Panc1 (cell line): ENCODE data around the gene ESF1. TPM values are rescaled to one million over a fixed set of nuclear protein-coding genes. Genes with fewer than 3 reads are reported as not detected.

Experiments used
- ATAC-seq: fragments of 200-7000 bp; cut with Tn5 transposase; 2 replicates; pipeline ENCODE4 v1.9.1; 2020; ENCODE audit warnings: mild to moderate bottlenecking, moderate library complexity
- BruUV-seq: library from RNA; stranded (reverse); fragments of 400-500 nt; replicated peaks from 2 replicates; lab custom pipeline; 2021; lab: Mats Ljungman, UMichigan
- CTCF ChIA-PET: fragments of 300-600 bp; sonication (Branson Sonifier 250); formaldehyde crosslinking; loops from one replicate; lab custom pipeline; 2022; ENCODE audit warnings: antibody characterized with exemption; lab: Charles Lee
- POLR2A ChIA-PET: fragments of 300-600 bp; sonication (Branson Sonifier 250); formaldehyde crosslinking; loops from one replicate; lab custom pipeline; 2022; ENCODE audit warnings: antibody characterized with exemption; lab: Charles Lee
- DNase-seq: peaks from one replicate; pipeline ENCODE4 v3.0.0-alpha.2; 2010; ENCODE audit warnings: low read depth, low spot score
- H3K27ac ChIP-seq: 2 replicates; pipeline ENCODE4 v1.5.1; 2011; ENCODE audit warnings: mild to moderate bottlenecking, low read length, inconsistent platforms
- H3K27me3 ChIP-seq: fragments of 200-500 bp; sonication (Bioruptor generic); 2 replicates; pipeline ENCODE4 v1.6.0; 2014; ENCODE audit warnings: low read length, inconsistent platforms; ENCODE audit not compliant: control insufficient read depth, insufficient read depth
- H3K36me3 ChIP-seq: fragments of 200-500 bp; sonication (Bioruptor generic); 2 replicates; pipeline ENCODE4 v1.5.1; 2014; ENCODE audit warnings: inconsistent platforms, mild to moderate bottlenecking, low read length, moderate library complexity; ENCODE audit not compliant: control insufficient read depth, insufficient read depth
- H3K4me1 ChIP-seq: 2 replicates; pipeline ENCODE4 v1.5.1; 2011; ENCODE audit warnings: inconsistent platforms, mild to moderate bottlenecking, low read length, moderate library complexity; ENCODE audit not compliant: control insufficient read depth, insufficient read depth
- H3K4me3 ChIP-seq, 2 experiments: 2 replicates each; pipeline ENCODE4 v1.5.1; 2011 to 2012; ENCODE audit warnings: low read depth in 2 of 2, low read length in 2 of 2, mild to moderate bottlenecking in 2 of 2, inconsistent platforms in 1 of 2, moderate library complexity in 1 of 2
- H3K9me3 ChIP-seq: fragments of 200-500 bp; sonication (Bioruptor generic); 2 replicates; pipeline ENCODE4 v1.5.1; 2014; ENCODE audit warnings: low read depth, mild to moderate bottlenecking, inconsistent platforms, low read length, moderate library complexity; ENCODE audit not compliant: control insufficient read depth, insufficient read depth
- POLR2AphosphoS5 ChIP-seq: IDR thresholded peaks from 2 replicates; pipeline ENCODE4 v1.6.1; 2012; ENCODE audit warnings: mild to moderate bottlenecking, low read depth, low read length, moderate library complexity
- SIN3A ChIP-seq: IDR thresholded peaks from 2 replicates; pipeline ENCODE4 v1.6.1; 2012; ENCODE audit warnings: low read depth, mild to moderate bottlenecking, low read length, moderate library complexity, borderline replicate concordance; ENCODE audit not compliant: insufficient read depth
- TCF7L2 ChIP-seq: IDR thresholded peaks from 2 replicates; pipeline ENCODE4 v1.6.1; 2011; ENCODE audit warnings: mild to moderate bottlenecking, low read depth, low read length, inconsistent platforms
- in situ Hi-C: cut with HindIII; loops from 2 replicates; pipeline ENCODE4 v1.10.0; 2016; ENCODE audit warnings: low sequenced_read_pairs, low pct_unique_long_range_greater_than_20kb
- intact Hi-C: fragments of 100-400 bp; cut with micrococcal nuclease; formaldehyde crosslinking; loops from one replicate; pipeline ENCODE4 v1.10.0; 2022; ENCODE audit not compliant: unreplicated experiment
- total RNA-seq: library from RNA; stranded (reverse); gene quantifications from one replicate; pipeline ENCODE4 v1.2.1, GENCODE V29; 2021; ENCODE audit not compliant: unreplicated experiment
- TF ChIP-seq, protein P1 (sequence below): fragments of 450-650 bp; IDR thresholded peaks from 2 replicates; pipeline ENCODE4 v1.5.1; 2017; ENCODE audit warnings: mild to moderate bottlenecking
- TF ChIP-seq, protein P2 (sequence below), 2 experiments: IDR thresholded peaks; 2 replicates each; pipeline ENCODE4 v1.6.1; 2011 to 2012; ENCODE audit warnings: low read depth in 2 of 2, control low read depth in 1 of 2, low read length in 1 of 2, mild to moderate bottlenecking in 1 of 2, moderate library complexity in 1 of 2; ENCODE audit not compliant: insufficient read depth in 1 of 2

ESF1 gene
- total RNA-seq, 1 experiment from 2014 or later, result 26.4 TPM

DNA sequence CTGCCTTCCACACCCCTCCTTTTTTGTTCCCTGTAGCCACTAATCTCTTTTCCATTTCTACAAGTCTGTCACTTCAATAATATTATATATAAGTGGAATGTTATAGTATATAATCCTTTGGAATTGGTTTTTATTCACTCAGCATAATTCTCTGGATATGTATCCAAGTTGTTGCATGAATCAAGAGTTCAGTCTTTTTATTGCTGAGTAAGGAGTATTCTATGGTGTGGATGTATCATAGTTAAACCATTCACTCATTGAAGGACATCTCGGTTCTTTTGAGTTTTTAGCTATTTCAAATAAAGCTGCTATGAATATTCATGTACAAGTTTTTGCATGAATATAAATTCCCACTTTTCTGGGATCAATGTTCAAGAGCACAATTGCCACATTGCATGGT lies 76.5 kb downstream of the ESF1 start:
- H3K27ac ChIP-seq, result no peak overlapping the region
- ATAC-seq (no peak), DNase-seq (no peak)
- no peaks in the 10 kb centered on the region for H3K36me3 ChIP-seq
- no peaks in the 10 kb centered on the region for H3K4me1 ChIP-seq
- no TSS peak for BruUV-seq
- intact Hi-C loops (no loop called here), in situ Hi-C loops (no loop called here)
- H3K9me3 ChIP-seq, result no peaks in the 10 kb centered on the region
- no peaks in the 10 kb centered on the region for H3K27me3 ChIP-seq
- no peak for TF ChIP-seq POLR2AphosphoS5
- no peak for TF ChIP-seq TCF7L2
- TF ChIP-seq, protein P1, sequence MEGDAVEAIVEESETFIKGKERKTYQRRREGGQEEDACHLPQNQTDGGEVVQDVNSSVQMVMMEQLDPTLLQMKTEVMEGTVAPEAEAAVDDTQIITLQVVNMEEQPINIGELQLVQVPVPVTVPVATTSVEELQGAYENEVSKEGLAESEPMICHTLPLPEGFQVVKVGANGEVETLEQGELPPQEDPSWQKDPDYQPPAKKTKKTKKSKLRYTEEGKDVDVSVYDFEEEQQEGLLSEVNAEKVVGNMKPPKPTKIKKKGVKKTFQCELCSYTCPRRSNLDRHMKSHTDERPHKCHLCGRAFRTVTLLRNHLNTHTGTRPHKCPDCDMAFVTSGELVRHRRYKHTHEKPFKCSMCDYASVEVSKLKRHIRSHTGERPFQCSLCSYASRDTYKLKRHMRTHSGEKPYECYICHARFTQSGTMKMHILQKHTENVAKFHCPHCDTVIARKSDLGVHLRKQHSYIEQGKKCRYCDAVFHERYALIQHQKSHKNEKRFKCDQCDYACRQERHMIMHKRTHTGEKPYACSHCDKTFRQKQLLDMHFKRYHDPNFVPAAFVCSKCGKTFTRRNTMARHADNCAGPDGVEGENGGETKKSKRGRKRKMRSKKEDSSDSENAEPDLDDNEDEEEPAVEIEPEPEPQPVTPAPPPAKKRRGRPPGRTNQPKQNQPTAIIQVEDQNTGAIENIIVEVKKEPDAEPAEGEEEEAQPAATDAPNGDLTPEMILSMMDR, result no peak
- no peak for TF ChIP-seq SIN3A
- TF ChIP-seq, protein P2, sequence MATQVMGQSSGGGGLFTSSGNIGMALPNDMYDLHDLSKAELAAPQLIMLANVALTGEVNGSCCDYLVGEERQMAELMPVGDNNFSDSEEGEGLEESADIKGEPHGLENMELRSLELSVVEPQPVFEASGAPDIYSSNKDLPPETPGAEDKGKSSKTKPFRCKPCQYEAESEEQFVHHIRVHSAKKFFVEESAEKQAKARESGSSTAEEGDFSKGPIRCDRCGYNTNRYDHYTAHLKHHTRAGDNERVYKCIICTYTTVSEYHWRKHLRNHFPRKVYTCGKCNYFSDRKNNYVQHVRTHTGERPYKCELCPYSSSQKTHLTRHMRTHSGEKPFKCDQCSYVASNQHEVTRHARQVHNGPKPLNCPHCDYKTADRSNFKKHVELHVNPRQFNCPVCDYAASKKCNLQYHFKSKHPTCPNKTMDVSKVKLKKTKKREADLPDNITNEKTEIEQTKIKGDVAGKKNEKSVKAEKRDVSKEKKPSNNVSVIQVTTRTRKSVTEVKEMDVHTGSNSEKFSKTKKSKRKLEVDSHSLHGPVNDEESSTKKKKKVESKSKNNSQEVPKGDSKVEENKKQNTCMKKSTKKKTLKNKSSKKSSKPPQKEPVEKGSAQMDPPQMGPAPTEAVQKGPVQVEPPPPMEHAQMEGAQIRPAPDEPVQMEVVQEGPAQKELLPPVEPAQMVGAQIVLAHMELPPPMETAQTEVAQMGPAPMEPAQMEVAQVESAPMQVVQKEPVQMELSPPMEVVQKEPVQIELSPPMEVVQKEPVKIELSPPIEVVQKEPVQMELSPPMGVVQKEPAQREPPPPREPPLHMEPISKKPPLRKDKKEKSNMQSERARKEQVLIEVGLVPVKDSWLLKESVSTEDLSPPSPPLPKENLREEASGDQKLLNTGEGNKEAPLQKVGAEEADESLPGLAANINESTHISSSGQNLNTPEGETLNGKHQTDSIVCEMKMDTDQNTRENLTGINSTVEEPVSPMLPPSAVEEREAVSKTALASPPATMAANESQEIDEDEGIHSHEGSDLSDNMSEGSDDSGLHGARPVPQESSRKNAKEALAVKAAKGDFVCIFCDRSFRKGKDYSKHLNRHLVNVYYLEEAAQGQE (IDR thresholded peaks at IDR 0.05; ENCODE audit: insufficient read depth in 1 of 2, low read depth in 2 of 2, low read length in 1 of 2), result no peak
- ChIA-PET CTCF (no interaction called here), POLR2A (no interaction called here)
- H3K4me3 ChIP-seq, result no peak overlapping the region

DNA sequence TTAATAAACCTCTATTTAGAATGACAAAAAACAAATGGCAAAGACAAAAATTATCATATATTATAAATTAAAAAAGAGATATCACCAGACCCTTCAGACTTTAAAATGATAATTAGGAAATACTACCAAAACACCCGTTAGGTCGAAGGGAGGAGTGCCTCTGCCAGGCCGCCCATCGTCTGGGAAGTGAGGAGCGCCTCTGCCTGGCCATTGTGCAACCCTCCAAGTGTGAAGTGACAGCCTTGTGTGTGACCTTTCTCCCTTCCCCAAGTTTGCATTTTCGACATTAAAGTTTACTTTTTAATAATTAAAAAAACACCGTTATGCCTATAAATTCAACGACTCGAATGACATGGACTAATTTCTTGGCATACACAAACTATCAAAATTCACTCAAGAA lies 81.5 kb downstream of the ESF1 start:
- TF ChIP-seq SIN3A (no peak), POLR2AphosphoS5 (no peak), TCF7L2 (no peak)
- TF ChIP-seq, protein P1, result no peak; the same call in 1 of the 2 replicates
- TF ChIP-seq, protein P2 (IDR thresholded peaks at IDR 0.05; ENCODE audit: insufficient read depth in 1 of 2, low read depth in 2 of 2, low read length in 1 of 2), result no peak
- ChIA-PET POLR2A (no interaction called here), CTCF (no interaction called here)
- Histone ChIP-seq H3K4me3 (no peak overlapping the region), H3K9me3 (no peaks in the 10 kb centered on the region), H3K27ac (no peak overlapping the region), H3K4me1 (no peaks in the 10 kb centered on the region), H3K36me3 (no peaks in the 10 kb centered on the region), H3K27me3 (no peaks in the 10 kb centered on the region)
- intact Hi-C loops (no loop called here), in situ Hi-C loops (no loop called here)
- no TSS peak for BruUV-seq
- no peak for DNase-seq
- no peak for ATAC-seq
